HG02884 (cell line): Measurements from ENCODE around the gene MAP2K3.

Source experiments
- ATAC-seq: cut with Tn5 transposase; IDR thresholded peaks from one replicate; pipeline ENCODE4 v1.9.1; 2021; ENCODE audit warnings: mild to moderate bottlenecking, moderate library complexity; ENCODE audit not compliant: unreplicated experiment

The MAP2K3 gene

DNA sequence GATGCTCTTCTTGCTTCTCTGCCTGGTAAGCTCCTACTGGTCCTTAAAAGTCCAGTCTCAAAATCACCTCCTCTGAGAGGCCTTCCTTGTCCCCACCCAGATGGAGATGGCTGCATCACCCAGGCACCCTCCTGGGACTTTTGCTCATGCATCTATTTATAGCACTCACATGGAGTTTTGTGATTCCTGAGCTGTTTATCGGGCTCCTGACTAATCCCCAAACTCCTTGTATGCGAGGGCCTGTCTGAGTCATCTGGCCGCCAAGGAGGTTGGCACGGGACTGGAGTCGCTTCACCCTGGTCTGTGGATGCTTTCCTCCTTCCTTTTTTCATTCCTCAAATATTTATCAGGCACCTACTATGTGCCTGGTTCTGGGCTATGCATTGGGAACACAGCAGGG is 2.3 kb upstream of the MAP2K3 start:
- ATAC-seq, result no peak

DNA sequence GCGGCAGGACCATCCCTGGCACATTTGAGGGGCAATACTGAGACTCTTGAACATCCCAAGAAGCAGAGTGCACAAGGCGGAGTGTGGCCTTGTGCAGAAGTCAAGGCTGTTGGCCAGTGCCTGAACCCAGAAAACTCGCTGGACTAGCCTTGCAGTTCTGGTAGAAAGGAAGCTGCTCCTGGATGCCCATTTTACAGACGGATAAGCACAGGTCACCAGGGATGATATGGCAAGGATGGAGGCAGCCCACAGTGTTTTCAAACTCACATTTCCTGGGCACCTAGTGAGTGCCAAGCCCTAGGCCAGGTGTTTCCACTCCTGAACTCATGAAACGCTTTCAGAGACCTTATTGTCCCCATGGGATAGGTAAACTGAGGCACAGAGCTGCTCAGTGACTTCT is 1.7 kb upstream of the MAP2K3 start:
- no peak for ATAC-seq

- ATAC-seq, result no peak
Observed at GRCh38 chr17:21283482-21284318, 811 bp upstream of the MAP2K3 start.

DNA sequence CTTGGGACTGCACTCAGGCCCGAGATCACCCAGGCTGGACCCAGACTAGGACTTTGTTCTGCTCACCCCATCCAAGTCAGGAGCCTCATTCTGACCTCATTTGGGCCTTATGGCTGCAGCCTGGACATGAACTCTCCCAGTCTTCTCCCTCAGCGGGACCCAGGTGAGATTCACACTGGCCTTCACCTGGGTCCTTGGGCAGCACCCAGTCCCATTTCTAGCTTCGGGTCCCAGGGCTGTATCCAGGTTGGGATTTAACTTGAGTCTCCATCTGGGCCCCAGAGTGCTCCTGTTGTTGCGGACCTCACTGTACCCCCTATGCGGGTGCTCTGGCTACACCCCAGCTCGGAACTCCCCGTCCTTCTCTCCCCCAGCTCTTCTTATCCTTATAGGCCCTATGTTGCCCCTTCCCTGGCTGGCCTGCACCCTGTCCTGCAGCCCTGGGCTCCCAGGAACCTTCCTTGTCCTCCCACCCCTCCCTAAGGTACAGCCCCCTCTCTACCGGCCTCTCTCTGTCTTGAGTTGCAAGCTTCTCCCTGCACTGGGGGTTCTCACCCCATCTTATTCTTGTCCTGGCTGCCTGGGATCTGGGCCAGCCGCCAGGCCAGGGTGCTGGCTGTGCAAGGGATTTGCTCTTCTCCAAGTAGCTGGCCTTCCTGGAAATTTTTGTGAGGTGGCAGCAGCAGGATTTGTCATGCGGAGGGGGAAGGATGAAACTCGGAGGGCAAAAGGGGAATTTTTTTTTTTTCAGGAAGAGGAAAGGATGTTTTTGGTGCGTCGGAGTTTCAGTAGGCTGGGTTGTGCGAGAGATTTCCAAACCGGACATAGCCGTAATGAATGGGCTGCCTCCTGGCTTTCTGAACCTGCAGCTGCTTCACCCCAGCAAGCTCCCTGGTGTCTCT is 904 bp downstream of the MAP2K3 start:
- no peak for ATAC-seq

DNA sequence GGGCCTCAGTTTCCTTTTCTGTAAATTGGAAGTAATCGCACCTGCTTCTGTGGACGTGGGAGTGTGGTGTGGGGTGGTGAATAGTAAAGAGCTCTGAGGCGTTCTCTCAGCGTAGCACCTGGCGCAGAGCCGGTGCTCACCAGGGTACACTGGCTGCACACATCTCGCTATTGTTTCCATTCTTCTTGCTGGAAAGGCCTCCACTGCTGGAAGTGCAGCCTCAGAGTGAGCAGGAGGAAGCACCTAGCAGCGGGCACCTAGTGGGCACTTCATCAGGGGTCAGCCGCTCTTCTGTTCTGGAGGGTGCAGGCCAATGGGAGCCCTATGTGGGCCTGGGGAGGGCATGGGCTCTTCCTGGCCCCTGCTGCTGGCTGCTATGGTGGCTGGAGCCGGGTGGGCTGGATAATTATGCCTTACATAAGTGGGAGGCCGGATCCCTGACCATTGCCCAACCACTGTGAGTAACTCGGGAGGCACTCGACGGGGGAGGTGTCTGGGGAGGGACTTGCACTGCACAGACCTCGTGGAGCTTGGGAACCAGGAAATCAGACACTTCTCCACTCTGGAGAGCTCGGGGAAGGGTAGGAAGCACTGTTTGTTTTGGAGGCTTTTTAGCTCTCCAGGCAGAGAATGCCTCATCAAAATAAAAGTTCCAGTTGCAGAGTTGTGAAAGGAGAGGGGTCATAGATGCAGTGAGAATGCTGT is 1.7 kb downstream of the MAP2K3 start:
- no peak for ATAC-seq

DNA sequence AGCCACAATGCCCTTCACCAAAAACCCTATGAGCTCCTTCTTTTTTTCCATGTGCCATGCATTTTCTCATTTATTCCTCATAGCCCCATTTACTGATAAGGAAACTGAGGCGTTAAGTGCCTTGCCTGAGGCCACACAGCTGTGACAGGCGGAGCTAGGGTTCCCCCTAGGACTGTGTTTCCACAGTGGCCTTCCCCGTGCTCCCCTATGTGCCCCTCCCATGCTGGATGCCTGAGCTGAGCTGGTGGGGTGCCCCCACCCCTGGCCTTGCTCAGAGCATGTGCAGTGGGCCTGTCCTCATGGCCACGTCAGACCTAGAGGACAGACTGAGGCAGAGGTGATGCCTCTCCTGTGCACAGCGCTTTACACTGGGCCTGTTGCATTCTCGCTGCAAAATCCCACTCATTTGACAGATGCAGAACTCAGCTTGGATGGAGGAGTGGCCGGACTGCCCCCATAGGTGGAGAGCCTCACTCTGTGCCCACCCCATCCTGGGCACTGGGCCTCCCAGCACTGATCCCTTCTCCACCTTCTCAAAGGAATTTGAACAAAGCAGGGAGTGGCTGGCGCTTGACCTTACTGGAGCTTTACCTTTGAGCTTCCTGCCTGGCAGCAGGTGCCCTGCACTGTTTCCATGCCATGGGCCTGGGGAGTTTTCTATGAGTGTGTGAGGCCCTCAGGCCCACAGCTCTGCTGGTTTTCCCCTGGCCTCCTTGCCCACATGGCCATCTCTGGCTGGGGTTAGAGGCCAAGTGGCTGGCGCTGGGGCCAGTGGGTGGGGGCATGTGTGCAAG is 2.6 kb downstream of the MAP2K3 start:
- ATAC-seq, result no peak

GRCh38 chr17:21287703-21288449 is 3.4 kb downstream of the MAP2K3 start:
- no peak for ATAC-seq

DNA sequence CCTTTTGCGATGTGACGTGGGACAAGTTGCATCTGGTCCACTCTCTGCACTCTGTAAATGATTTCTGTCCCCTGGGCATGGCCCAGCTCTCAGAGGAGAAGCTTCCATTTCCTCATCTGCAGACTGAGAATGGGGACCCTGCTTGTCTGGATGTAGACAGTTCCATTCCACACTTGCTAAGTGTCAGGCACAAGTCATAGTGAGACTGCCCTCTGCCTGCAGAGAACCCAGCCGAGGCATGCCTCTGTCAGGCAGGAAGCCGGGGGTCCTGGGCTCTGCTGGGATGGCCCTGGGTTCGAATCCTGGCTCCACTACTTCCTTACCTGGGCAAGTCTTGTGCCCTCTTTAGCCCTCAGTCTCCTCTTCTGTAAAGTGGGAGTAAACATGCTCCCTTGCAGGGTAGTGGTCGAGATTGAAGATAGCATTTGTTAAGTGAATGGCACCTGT is 4.1 kb downstream of the MAP2K3 start:
- ATAC-seq, result no peak

DNA sequence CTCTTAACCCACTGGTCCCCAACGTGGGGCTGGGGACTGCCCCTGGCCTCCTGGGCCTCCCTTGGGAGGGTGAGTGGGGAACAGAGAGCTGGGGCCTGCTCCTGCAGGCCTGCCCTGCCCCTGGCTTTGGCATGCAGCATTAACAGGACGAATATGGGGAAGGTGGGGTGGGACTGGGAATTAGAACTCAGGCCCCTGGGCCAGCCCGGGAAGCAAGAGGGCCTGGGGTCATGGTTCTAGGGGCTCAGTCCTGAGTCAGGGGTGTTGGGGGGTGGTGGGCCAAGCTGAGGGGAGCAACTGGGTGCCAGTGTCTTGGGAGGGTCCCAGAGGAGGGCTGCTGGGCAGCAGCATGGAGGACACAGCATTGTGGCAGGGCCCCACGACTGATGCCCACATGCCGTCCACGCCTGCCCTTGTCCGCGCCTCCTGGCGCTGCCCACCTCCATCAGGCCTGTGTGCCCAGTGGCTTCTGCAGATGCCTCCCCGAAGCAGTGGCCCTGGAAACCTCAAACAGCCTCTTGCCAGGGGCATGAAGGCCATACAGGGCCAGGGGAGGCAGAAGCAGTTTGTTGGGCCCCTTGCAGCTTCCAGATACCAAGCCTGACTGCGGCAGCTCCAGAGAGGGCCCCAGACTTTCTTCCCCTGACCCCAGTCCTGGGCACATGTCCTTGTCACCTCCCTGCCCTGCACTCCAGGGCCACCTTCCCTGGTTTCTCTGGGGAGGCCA is 4.8 kb downstream of the MAP2K3 start:
- ATAC-seq, result no peak

- no peak for ATAC-seq
Observed at GRCh38 chr17:21289902-21290571, 5.5 kb downstream of the MAP2K3 start.

DNA sequence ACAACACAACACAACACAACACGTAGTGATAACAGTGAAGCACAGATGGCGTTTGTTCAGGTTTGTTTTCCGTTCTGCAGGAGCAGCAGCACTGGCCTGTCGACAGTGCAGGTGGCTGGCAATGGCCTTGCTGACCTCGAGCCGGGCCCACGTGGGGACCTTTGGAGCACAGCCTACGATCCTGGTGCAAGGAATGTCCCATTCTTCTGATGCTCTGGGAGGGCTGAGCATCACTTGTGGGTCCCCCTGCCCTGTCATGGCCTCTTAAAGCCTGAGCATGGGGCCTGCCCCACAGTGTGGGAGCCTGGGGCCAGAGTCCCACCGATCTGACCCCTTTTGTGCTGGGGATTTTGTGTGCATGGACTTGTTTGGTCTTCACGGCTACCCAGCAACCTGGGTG is 6.8 kb downstream of the MAP2K3 start:
- ATAC-seq, result no peak

DNA sequence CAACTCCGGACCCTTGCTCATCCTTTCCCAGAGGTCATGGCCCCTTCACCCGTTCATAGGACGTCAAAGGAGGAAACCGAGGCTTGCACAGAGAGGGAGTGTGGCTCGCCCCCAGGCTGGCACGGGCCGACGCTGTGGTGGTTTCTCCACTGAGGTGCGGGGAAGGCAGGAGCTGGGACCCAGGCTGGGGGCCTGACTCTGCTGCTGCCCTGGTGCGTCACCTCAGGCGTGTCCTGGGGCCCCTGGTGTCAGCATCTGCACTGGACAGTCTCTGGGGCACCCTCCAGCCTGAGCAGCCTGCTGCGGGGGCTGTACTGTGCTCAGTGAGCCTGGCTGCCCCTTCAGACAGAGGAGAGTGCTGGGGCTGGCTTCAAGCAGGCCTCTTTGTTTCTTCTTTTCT is 7.4 kb downstream of the MAP2K3 start:
- ATAC-seq, result no peak

- ATAC-seq, result no peak
Observed at GRCh38 chr17:21292867-21293830, 8.6 kb downstream of the MAP2K3 start.

- ATAC-seq, result no peak
Observed at GRCh38 chr17:21293831-21294210, 9.3 kb downstream of the MAP2K3 start.

- no peak for ATAC-seq
Observed at GRCh38 chr17:21294321-21295035, 10.0 kb downstream of the MAP2K3 start.

- ATAC-seq, result no peak
Observed at GRCh38 chr17:21295036-21295952, 10.8 kb downstream of the MAP2K3 start.
